ENCODE results near the gene DCTN3.

The DCTN3 gene

GRCh38 chr9:34571481-34571810 is 48.8 kb downstream of the DCTN3 start:
- no CpG with 5 or more reads among the region's 12 CpGs for WGBS (ENCODE audit: insufficient coverage, insufficient read length)
- Histone ChIP-seq H3K4me1 (ENCODE audit: control insufficient read depth, insufficient read depth, low read length) (peaks cover 12% of the 10 kb centered on the region), H3K27ac (ENCODE audit: low read length) (no peak overlapping the region), H3K36me3 (ENCODE audit: control insufficient read depth, insufficient read depth, low read length) (no peaks in the 10 kb centered on the region), H3K27me3 (ENCODE audit: control insufficient read depth, insufficient read depth, low read length) (no peaks in the 10 kb centered on the region), H3K4me3 (ENCODE audit: low read length) (no peak overlapping the region), H3K9me3 (ENCODE audit: control insufficient read depth, insufficient read depth, low read length) (no peaks in the 10 kb centered on the region)
- no peak for DNase-seq (ENCODE audit: low read depth, low spot score)

- Histone ChIP-seq H3K9me3 (ENCODE audit: control insufficient read depth, insufficient read depth, low read length) (no peaks in the 10 kb centered on the region), H3K4me3 (ENCODE audit: low read length) (no peak overlapping the region), H3K27me3 (ENCODE audit: control insufficient read depth, insufficient read depth, low read length) (no peaks in the 10 kb centered on the region), H3K27ac (ENCODE audit: low read length) (no peak overlapping the region), H3K36me3 (ENCODE audit: control insufficient read depth, insufficient read depth, low read length) (no peaks in the 10 kb centered on the region), H3K4me1 (ENCODE audit: control insufficient read depth, insufficient read depth, low read length) (peaks cover 12% of the 10 kb centered on the region)
- no CpG with 5 or more reads among the region's 7 CpGs for WGBS (ENCODE audit: insufficient coverage, insufficient read length)
- no peak for DNase-seq (ENCODE audit: low read depth, low spot score)
These were observed 49.4 kb downstream of the DCTN3 start for GRCh38 chr9:34570809-34571480.

DNA sequence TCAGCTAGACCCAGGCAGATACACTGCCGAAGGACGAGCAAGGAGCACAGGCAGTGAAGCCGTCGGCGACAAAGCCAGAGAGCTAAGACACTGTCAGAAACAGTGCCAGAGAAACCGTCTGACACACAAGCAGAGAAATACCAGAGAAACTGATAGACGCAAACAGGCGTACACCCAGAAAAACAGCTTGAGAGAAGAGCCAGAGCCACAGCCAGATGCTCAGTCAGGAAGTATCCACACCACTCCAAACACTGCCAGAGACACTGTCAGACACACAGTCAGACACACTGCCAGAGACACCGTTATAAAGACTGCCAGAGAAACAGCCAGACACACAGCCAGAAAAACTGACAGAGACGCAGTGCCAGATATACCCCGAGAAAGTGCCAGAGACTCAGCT is 49.9 kb downstream of the DCTN3 start:
- H3K4me1 ChIP-seq (ENCODE audit: control insufficient read depth, insufficient read depth, low read length): peaks cover 11% of the 10 kb centered on the region
- no peak for DNase-seq (ENCODE audit: low read depth, low spot score)
- no peaks in the 10 kb centered on the region for H3K9me3 ChIP-seq (ENCODE audit: control insufficient read depth, insufficient read depth, low read length)
- no peaks in the 10 kb centered on the region for H3K36me3 ChIP-seq (ENCODE audit: control insufficient read depth, insufficient read depth, low read length)
- H3K4me3 ChIP-seq (ENCODE audit: low read length): no peak overlapping the region
- no peaks in the 10 kb centered on the region for H3K27me3 ChIP-seq (ENCODE audit: control insufficient read depth, insufficient read depth, low read length)
- H3K27ac ChIP-seq (ENCODE audit: low read length): no peak overlapping the region
- no CpG with 5 or more reads among the region's 11 CpGs for WGBS (ENCODE audit: insufficient coverage, insufficient read length)

- no CpG with 5 or more reads among the region's 12 CpGs for WGBS (ENCODE audit: insufficient coverage, insufficient read length)
- Histone ChIP-seq H3K9me3 (ENCODE audit: control insufficient read depth, insufficient read depth, low read length) (no peaks in the 10 kb centered on the region), H3K4me3 (ENCODE audit: low read length) (no peak overlapping the region), H3K27me3 (ENCODE audit: control insufficient read depth, insufficient read depth, low read length) (no peaks in the 10 kb centered on the region), H3K4me1 (ENCODE audit: control insufficient read depth, insufficient read depth, low read length) (peaks cover 10% of the 10 kb centered on the region), H3K36me3 (ENCODE audit: control insufficient read depth, insufficient read depth, low read length) (no peaks in the 10 kb centered on the region), H3K27ac (ENCODE audit: low read length) (no peak overlapping the region)
- DNase-seq (ENCODE audit: low read depth, low spot score): no peak
These were observed 51.5 kb downstream of the DCTN3 start for GRCh38 chr9:34568774-34569173.

GRCh38 chr9:34568133-34568532 is 52.2 kb downstream of the DCTN3 start:
- Histone ChIP-seq H3K4me1 (ENCODE audit: control insufficient read depth, insufficient read depth, low read length) (peaks cover 9% of the 10 kb centered on the region), H3K9me3 (ENCODE audit: control insufficient read depth, insufficient read depth, low read length) (no peaks in the 10 kb centered on the region), H3K27ac (ENCODE audit: low read length) (no peak overlapping the region), H3K27me3 (ENCODE audit: control insufficient read depth, insufficient read depth, low read length) (no peaks in the 10 kb centered on the region), H3K4me3 (ENCODE audit: low read length) (no peak overlapping the region), H3K36me3 (ENCODE audit: control insufficient read depth, insufficient read depth, low read length) (no peaks in the 10 kb centered on the region)
- no peak for DNase-seq (ENCODE audit: low read depth, low spot score)
- WGBS (ENCODE audit: insufficient coverage, insufficient read length): no CpG with 5 or more reads among the region's 7 CpGs

DNA sequence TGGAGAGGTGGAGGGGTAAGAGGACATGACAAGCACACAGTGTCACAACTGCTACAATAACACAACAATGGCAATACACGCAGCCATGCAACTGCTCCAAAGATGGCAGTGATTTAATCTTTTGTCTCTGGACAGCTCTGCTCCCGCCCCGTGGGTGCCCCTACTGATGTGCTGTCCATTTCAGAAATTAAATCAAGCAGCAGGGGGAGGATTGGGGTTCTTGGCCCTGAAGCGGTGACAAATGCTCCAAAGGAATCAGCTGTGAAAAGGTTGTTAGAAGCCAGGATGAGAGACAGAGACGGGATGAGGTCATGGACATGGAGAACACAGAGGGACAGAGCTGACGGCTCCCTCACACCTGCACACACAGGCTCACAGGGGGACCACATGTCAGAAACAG is 53.3 kb downstream of the DCTN3 start:
- no peak for DNase-seq (ENCODE audit: low read depth, low spot score)
- H3K27ac ChIP-seq (ENCODE audit: low read length): no peak overlapping the region
- H3K27me3 ChIP-seq (ENCODE audit: control insufficient read depth, insufficient read depth, low read length): no peaks in the 10 kb centered on the region; the same call in 1 of the 2 replicates
- H3K4me3 ChIP-seq (ENCODE audit: low read length): no peak overlapping the region
- H3K9me3 ChIP-seq (ENCODE audit: control insufficient read depth, insufficient read depth, low read length): no peaks in the 10 kb centered on the region
- no peaks in the 10 kb centered on the region for H3K36me3 ChIP-seq (ENCODE audit: control insufficient read depth, insufficient read depth, low read length)
- H3K4me1 ChIP-seq (ENCODE audit: control insufficient read depth, insufficient read depth, low read length): peaks cover 9% of the 10 kb centered on the region
- WGBS (ENCODE audit: insufficient coverage, insufficient read length): no CpG with 5 or more reads among the region's 6 CpGs

DNA sequence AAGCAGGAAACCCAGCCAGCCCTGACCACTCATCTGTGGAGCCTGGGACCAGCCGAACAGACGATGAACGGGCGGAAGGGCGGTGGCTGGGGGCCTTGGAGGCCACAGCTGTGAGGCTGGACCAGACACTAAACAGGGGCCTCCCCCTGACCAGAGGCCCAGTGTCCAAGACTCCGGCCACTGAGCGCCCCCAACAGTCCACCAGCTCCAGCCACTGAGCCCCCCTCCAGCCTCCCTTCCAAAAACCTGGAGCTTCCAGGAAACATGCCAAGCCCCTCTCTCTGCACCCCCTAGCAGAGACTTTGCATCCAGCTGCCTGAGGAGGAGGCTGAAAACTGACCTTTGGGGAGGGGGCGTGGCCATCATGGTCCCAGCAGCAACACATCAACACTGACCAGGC is 54.0 kb downstream of the DCTN3 start:
- no peak overlapping the region for H3K4me3 ChIP-seq (ENCODE audit: low read length)
- no peaks in the 10 kb centered on the region for H3K36me3 ChIP-seq (ENCODE audit: control insufficient read depth, insufficient read depth, low read length)
- H3K9me3 ChIP-seq (ENCODE audit: control insufficient read depth, insufficient read depth, low read length): no peaks in the 10 kb centered on the region
- no CpG with 5 or more reads among the region's 8 CpGs for WGBS (ENCODE audit: insufficient coverage, insufficient read length)
- H3K27me3 ChIP-seq (ENCODE audit: control insufficient read depth, insufficient read depth, low read length): no peaks in the 10 kb centered on the region; the same call in 1 of the 2 replicates
- no peak overlapping the region for H3K27ac ChIP-seq (ENCODE audit: low read length)
- peaks cover 9% of the 10 kb centered on the region for H3K4me1 ChIP-seq (ENCODE audit: control insufficient read depth, insufficient read depth, low read length)
- no peak for DNase-seq (ENCODE audit: low read depth, low spot score)

DNA sequence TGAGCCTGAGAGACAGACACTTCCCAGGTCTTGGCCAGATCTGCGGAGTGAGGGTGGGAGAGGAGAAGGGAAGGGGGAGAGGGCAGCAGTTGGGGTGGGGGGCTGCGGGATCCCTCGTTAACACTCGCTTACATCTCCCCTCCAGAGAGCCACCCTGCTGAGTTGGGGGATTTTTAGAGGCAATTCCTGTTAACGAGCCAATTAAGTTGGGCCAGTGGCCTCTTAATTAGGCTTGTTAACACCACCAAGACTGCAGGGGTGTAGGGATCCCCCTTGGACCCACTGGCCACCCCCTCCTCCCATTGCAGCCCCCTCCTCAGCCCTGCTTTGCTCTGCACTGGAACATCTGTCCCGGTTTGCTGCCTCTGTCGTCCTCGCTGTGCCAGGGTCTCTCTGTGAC is 54.4 kb downstream of the DCTN3 start:
- WGBS (ENCODE audit: insufficient coverage, insufficient read length): no CpG with 5 or more reads among the region's 8 CpGs
- H3K27me3 ChIP-seq (ENCODE audit: control insufficient read depth, insufficient read depth, low read length): no peaks in the 10 kb centered on the region; the same call in 1 of the 2 replicates
- peaks cover 9% of the 10 kb centered on the region for H3K4me1 ChIP-seq (ENCODE audit: control insufficient read depth, insufficient read depth, low read length)
- H3K27ac ChIP-seq (ENCODE audit: low read length): no peak overlapping the region
- no peaks in the 10 kb centered on the region for H3K9me3 ChIP-seq (ENCODE audit: control insufficient read depth, insufficient read depth, low read length)
- H3K36me3 ChIP-seq (ENCODE audit: control insufficient read depth, insufficient read depth, low read length): no peaks in the 10 kb centered on the region
- H3K4me3 ChIP-seq (ENCODE audit: low read length): no peak overlapping the region
- DNase-seq (ENCODE audit: low read depth, low spot score): no peak

- WGBS (ENCODE audit: insufficient coverage, insufficient read length): no CpG with 5 or more reads among the region's 16 CpGs
- H3K27me3 ChIP-seq (ENCODE audit: control insufficient read depth, insufficient read depth, low read length): no peaks in the 10 kb centered on the region; the same call in 1 of the 2 replicates
- H3K27ac ChIP-seq (ENCODE audit: low read length): no peak overlapping the region
- H3K9me3 ChIP-seq (ENCODE audit: control insufficient read depth, insufficient read depth, low read length): no peaks in the 10 kb centered on the region
- no peak for DNase-seq (ENCODE audit: low read depth, low spot score)
- peaks cover 13% of the 10 kb centered on the region for H3K4me1 ChIP-seq (ENCODE audit: control insufficient read depth, insufficient read depth, low read length)
- H3K36me3 ChIP-seq (ENCODE audit: control insufficient read depth, insufficient read depth, low read length): no peaks in the 10 kb centered on the region
- no peak overlapping the region for H3K4me3 ChIP-seq (ENCODE audit: low read length)
These were observed 55.7 kb downstream of the DCTN3 start for GRCh38 chr9:34564617-34565016.
